NT2/D1 (cell line): ENCODE results near the gene HOXD11.

ENCODE experiments used
- YY1 ChIP-seq: IDR thresholded peaks from 2 replicates; pipeline ENCODE4 v1.6.1; 2011; ENCODE audit not compliant: insufficient read length, insufficient read depth
- ZNF274 ChIP-seq: IDR thresholded peaks from 2 replicates; pipeline ENCODE4 v1.6.1; 2011; ENCODE audit warnings: mild to moderate bottlenecking, low read depth, low read length

- TF ChIP-seq YY1 (no peak), ZNF274 (no peak)
Measured at GRCh38 chr2:176157499-176158185, 50.6 kb downstream of the HOXD11 start.
